Heart left ventricle (tissue), 13 donors: Measurements from ENCODE around the gene GABBR2.

Experiments
- CTCF ChIP-seq, 12 donors: fragments of 200-600 bp; sonication (generic) in 4 of 12; IDR thresholded peaks; one replicate each; pipeline versions ENCODE4 v1.5.0 to v1.8.0; 2018 to 2022; ENCODE audit warnings: antibody characterized with exemption in 12 of 12, mild to moderate bottlenecking in 5 of 12
- POLR2A ChIP-seq, 2 donors: fragments of 450-650 bp; IDR thresholded peaks; one replicate each; pipeline ENCODE4 v1.6.1; 2017; ENCODE audit warnings: antibody characterized with exemption in 2 of 2, mild to moderate bottlenecking in 2 of 2, moderate library complexity in 2 of 2
- donor health status: ischemic (EF 13 %, LVEDD 7.1; RV severe dilation, severe dysfunction).
- donor health status: DM: no; HTN: yes; CAD: no.
- donor health status: DM: no; HTN: no; CAD: no.
- donor health status: ischemic (EF 25% LVEDD 6.9; RV normal size, moderate dysfunction).
- donor health status: ischemic (EF 25% LVEDD 5.7; RV mildly dilated, moderate dysfunction).
- donor health status: ischemic (EF 35%, LVEDD 5.7; RV mildly dilated, moderate dysfunction).
- donor health status: nonischemic (EF 11% LVEDD 7.7; RV severe dilation, severe dysfunction).
- donor health status: DM: yes; HTN: yes; CAD: no.
- donor health status: PGD.
- donor health status: ischemic (EF 29% LVEDD 5.4; RV normal size, mild dysfunction).
- donor health status: nonischemic (EF 23%, LVEDD 6.1; RV moderate dilation, normal function).

- TF ChIP-seq CTCF (IDR thresholded peaks at IDR 0.05), result no peak
- no peak for TF ChIP-seq POLR2A (IDR thresholded peaks at IDR 0.05)
Measured at GRCh38 chr9:98334796-98335195, 373.9 kb downstream of the GABBR2 start.
